OCI-LY3 (cell line): ENCODE measurements around the gene IL37.

ENCODE experiments used
- EZH2phosphoT487 ChIP-seq: fragments of 200-600 bp; shearing (Covaris generic); IDR thresholded peaks from 2 replicates; pipeline ENCODE4 v1.6.1; 2018; ENCODE audit warnings: antibody characterized with exemption, mixed run types, low read depth
- TF ChIP-seq, protein P1 (sequence below): fragments of 200-600, 300-600 bp; sonication (generic); IDR thresholded peaks from 2 replicates; pipeline ENCODE4 v1.5.1; 2014; ENCODE audit warnings: antibody characterized with exemption, low read length, low read depth

DNA sequence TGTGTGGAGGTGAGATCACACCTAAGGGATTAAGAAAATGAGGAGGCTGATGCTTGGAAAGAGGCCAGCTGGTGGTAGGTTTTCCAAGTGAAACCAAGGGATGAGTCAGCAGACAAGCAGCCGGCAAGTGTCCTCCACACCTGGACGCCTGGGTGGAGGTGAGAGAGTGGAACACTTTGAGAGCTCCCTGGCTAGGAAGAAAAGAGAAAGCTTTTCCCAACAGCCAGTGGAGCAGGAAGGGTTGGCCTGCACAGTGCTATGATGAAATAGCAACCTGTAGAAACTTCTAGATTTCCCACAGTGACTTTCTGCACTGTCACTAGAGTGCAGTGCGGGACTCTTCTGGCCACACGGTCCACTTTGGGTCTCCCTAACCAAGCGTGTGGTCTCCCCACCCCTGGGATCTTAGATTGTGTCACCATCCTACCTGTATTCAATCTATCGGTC lies 19.6 kb upstream of the IL37 start:
- TF ChIP-seq, protein P1, sequence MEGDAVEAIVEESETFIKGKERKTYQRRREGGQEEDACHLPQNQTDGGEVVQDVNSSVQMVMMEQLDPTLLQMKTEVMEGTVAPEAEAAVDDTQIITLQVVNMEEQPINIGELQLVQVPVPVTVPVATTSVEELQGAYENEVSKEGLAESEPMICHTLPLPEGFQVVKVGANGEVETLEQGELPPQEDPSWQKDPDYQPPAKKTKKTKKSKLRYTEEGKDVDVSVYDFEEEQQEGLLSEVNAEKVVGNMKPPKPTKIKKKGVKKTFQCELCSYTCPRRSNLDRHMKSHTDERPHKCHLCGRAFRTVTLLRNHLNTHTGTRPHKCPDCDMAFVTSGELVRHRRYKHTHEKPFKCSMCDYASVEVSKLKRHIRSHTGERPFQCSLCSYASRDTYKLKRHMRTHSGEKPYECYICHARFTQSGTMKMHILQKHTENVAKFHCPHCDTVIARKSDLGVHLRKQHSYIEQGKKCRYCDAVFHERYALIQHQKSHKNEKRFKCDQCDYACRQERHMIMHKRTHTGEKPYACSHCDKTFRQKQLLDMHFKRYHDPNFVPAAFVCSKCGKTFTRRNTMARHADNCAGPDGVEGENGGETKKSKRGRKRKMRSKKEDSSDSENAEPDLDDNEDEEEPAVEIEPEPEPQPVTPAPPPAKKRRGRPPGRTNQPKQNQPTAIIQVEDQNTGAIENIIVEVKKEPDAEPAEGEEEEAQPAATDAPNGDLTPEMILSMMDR = no peak
- no peak for TF ChIP-seq EZH2phosphoT487
